Neural cell (in vitro differentiated cells): ENCODE measurements around the gene BCL2. TPM values are rescaled to one million over a fixed set of nuclear protein-coding genes. Genes with fewer than 3 reads are reported as not detected.

Experiments
- H2AFZ ChIP-seq: fragments of 200-600, 300-800 bp; sonication (generic), shearing (Covaris generic); 2 replicates; pipeline ENCODE4 v1.6.0; 2014; ENCODE audit warnings: low read depth, mild to moderate bottlenecking, antibody characterized with exemption, low read length, moderate library complexity
- H3F3A ChIP-seq: fragments of 200-600 bp; shearing (Covaris generic); 2 replicates; pipeline ENCODE4 v1.6.1; 2016; ENCODE audit warnings: mild to moderate bottlenecking, moderate library complexity, mixed read lengths, antibody characterized with exemption, low read length; ENCODE audit not compliant: insufficient read depth, poor library complexity, severe bottlenecking
- H3K27ac ChIP-seq: fragments of 200-600, 300-800 bp; sonication (generic), shearing (Covaris generic); 2 replicates; pipeline ENCODE4 v1.5.1; 2014; ENCODE audit warnings: mild to moderate bottlenecking, low read length, moderate library complexity
- H3K27me3 ChIP-seq: fragments of 300-800, 200-600 bp; sonication (generic), shearing (Covaris generic); 2 replicates; pipeline ENCODE4 v1.6.0; 2014; ENCODE audit warnings: mild to moderate bottlenecking, low read depth, low read length, moderate library complexity; ENCODE audit not compliant: insufficient read depth
- H3K36me3 ChIP-seq: fragments of 300-800, 200-600 bp; sonication (generic), shearing (Covaris generic); 2 replicates; pipeline ENCODE4 v1.5.1; 2014; ENCODE audit warnings: mild to moderate bottlenecking, antibody characterized with exemption, low read length, moderate library complexity; ENCODE audit not compliant: insufficient read depth
- H3K4me2 ChIP-seq: fragments of 300-800, 200-600 bp; sonication (generic), shearing (Covaris generic); 2 replicates; pipeline ENCODE4 v1.6.0; 2014; ENCODE audit warnings: mild to moderate bottlenecking, low read length
- H3K4me3 ChIP-seq: fragments of 300-800, 200-600 bp; sonication (generic), shearing (Covaris generic); 2 replicates; pipeline ENCODE4 v1.5.1; 2014; ENCODE audit warnings: mild to moderate bottlenecking, low read length, moderate library complexity
- H3K79me2 ChIP-seq: fragments of 200-600 bp; shearing (Covaris generic); replicated peaks from 2 replicates; pipeline ENCODE4 v1.6.0; 2014; ENCODE audit warnings: mild to moderate bottlenecking, low read length, moderate library complexity; ENCODE audit not compliant: insufficient read depth
- H3K9ac ChIP-seq: fragments of 300-800, 200-600 bp; sonication (generic), shearing (Covaris generic); 2 replicates; pipeline ENCODE4 v1.6.1; 2016; ENCODE audit warnings: mild to moderate bottlenecking, low read length, mixed read lengths
- H3K9me2 ChIP-seq: fragments of 200-600 bp; shearing (Covaris generic); 2 replicates; pipeline ENCODE4 v1.6.1; 2016; ENCODE audit warnings: mild to moderate bottlenecking, low read length, mixed read lengths; ENCODE audit not compliant: insufficient read depth
- H3K9me3 ChIP-seq: fragments of 200-600, 300-800 bp; sonication (generic), shearing (Covaris generic); 2 replicates; pipeline ENCODE4 v1.6.1; 2016; ENCODE audit warnings: mild to moderate bottlenecking, mixed run types, low read length, moderate library complexity, mixed read lengths
- H4K20me1 ChIP-seq: fragments of 200-600 bp; shearing (Covaris generic); 2 replicates; pipeline ENCODE4 v1.6.1; 2016; ENCODE audit warnings: mild to moderate bottlenecking, mixed run types; ENCODE audit not compliant: insufficient read depth
- EP300 ChIP-seq: fragments of 450-650 bp; conservative IDR thresholded peaks from 2 replicates; pipeline ENCODE4 v1.6.1; 2014; ENCODE audit warnings: antibody characterized with exemption, mild to moderate bottlenecking, moderate library complexity; ENCODE audit not compliant: poor library complexity, severe bottlenecking
- EZH2 ChIP-seq: fragments of 200-600, 300-800 bp; shearing (Covaris generic), sonication (generic); IDR thresholded peaks from 2 replicates; pipeline ENCODE4 v1.6.1; 2014; ENCODE audit warnings: antibody characterized with exemption, low read length, borderline replicate concordance, mild to moderate bottlenecking; ENCODE audit not compliant: insufficient read depth, poor library complexity, severe bottlenecking
- MXI1 ChIP-seq: fragments of 450-650 bp; conservative IDR thresholded peaks from 2 replicates; pipeline ENCODE4 v1.6.1; 2014; ENCODE audit warnings: antibody characterized with exemption, mild to moderate bottlenecking; ENCODE audit not compliant: poor library complexity, severe bottlenecking
- POLR2AphosphoS5 ChIP-seq: IDR thresholded peaks from 2 replicates; pipeline ENCODE4 v1.6.1; 2012
- RAD21 ChIP-seq: fragments of 450-650 bp; conservative IDR thresholded peaks from 2 replicates; pipeline ENCODE4 v1.6.1; 2014; ENCODE audit warnings: antibody characterized with exemption, mild to moderate bottlenecking, moderate library complexity
- SMC3 ChIP-seq: fragments of 450-650 bp; conservative IDR thresholded peaks from 2 replicates; pipeline ENCODE4 v1.6.1; 2014; ENCODE audit warnings: antibody characterized with exemption, mild to moderate bottlenecking, moderate library complexity; ENCODE audit not compliant: poor library complexity
- TAF1 ChIP-seq: IDR thresholded peaks from 2 replicates; pipeline ENCODE4 v1.6.1; 2012; ENCODE audit warnings: low read depth
- polyA plus RNA-seq: library from polyadenylated mRNA; depleted of rRNA; stranded (reverse); fragments of >200 nt; gene quantifications from 2 replicates; pipeline ENCODE4 v1.2.3, GENCODE V29; 2014
- TF ChIP-seq, protein P1 (sequence below): IDR thresholded peaks from 2 replicates; pipeline ENCODE4 v1.6.1; 2012; ENCODE audit warnings: borderline replicate concordance
- TF ChIP-seq, protein P2 (sequence below): fragments of 450-650 bp; IDR thresholded peaks from 2 replicates; pipeline ENCODE4 v1.5.1; 2014; ENCODE audit warnings: antibody characterized with exemption, mild to moderate bottlenecking, moderate library complexity; ENCODE audit not compliant: poor library complexity, severe bottlenecking

Gene BCL2
- polyA plus RNA-seq, 1 donor from 2014 or later, result 3.4 TPM

DNA sequence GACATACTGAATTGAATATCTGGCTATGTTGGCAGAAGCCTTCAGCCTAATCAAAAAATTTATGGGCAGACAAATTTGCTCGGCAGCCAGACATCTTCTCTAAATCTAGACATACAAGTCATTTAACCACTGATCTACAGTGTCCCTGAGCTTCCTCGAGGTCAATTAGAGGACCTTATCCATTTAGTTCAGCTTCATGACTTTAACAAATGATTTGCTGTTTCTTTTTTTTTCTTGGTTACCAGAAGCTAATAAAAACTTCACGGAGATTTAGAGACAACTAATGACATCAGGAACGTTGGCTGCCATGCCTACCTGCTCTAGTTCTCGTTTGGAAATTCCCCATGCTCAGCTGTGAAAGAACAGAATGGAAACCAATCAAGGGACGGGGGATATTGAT lies 223.8 kb downstream of the BCL2 start:
- no peaks in the 10 kb centered on the region for H3K9me2 ChIP-seq
- H3K9me3 ChIP-seq, result no peaks in the 10 kb centered on the region
- no peak overlapping the region for H3K9ac ChIP-seq
- H3F3A ChIP-seq, result no peaks in the 10 kb centered on the region
- no peaks in the 10 kb centered on the region for H4K20me1 ChIP-seq
- no peak overlapping the region for H3K27ac ChIP-seq
- H3K36me3 ChIP-seq, result no peaks in the 10 kb centered on the region
- no peaks in the 10 kb centered on the region for H3K27me3 ChIP-seq
- no peak for TF ChIP-seq EZH2
- no peak for TF ChIP-seq EP300
- TF ChIP-seq MXI1, result no peak
- TF ChIP-seq RAD21, result no peak
- TF ChIP-seq, protein P1, sequence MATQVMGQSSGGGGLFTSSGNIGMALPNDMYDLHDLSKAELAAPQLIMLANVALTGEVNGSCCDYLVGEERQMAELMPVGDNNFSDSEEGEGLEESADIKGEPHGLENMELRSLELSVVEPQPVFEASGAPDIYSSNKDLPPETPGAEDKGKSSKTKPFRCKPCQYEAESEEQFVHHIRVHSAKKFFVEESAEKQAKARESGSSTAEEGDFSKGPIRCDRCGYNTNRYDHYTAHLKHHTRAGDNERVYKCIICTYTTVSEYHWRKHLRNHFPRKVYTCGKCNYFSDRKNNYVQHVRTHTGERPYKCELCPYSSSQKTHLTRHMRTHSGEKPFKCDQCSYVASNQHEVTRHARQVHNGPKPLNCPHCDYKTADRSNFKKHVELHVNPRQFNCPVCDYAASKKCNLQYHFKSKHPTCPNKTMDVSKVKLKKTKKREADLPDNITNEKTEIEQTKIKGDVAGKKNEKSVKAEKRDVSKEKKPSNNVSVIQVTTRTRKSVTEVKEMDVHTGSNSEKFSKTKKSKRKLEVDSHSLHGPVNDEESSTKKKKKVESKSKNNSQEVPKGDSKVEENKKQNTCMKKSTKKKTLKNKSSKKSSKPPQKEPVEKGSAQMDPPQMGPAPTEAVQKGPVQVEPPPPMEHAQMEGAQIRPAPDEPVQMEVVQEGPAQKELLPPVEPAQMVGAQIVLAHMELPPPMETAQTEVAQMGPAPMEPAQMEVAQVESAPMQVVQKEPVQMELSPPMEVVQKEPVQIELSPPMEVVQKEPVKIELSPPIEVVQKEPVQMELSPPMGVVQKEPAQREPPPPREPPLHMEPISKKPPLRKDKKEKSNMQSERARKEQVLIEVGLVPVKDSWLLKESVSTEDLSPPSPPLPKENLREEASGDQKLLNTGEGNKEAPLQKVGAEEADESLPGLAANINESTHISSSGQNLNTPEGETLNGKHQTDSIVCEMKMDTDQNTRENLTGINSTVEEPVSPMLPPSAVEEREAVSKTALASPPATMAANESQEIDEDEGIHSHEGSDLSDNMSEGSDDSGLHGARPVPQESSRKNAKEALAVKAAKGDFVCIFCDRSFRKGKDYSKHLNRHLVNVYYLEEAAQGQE, result no peak
- TF ChIP-seq TAF1, result no peak
- H3K79me2 ChIP-seq, result no peaks in the 10 kb centered on the region
- H2AFZ ChIP-seq, result no peak overlapping the region
- H3K4me3 ChIP-seq, result no peak overlapping the region
- H3K4me2 ChIP-seq, result no peak overlapping the region

DNA sequence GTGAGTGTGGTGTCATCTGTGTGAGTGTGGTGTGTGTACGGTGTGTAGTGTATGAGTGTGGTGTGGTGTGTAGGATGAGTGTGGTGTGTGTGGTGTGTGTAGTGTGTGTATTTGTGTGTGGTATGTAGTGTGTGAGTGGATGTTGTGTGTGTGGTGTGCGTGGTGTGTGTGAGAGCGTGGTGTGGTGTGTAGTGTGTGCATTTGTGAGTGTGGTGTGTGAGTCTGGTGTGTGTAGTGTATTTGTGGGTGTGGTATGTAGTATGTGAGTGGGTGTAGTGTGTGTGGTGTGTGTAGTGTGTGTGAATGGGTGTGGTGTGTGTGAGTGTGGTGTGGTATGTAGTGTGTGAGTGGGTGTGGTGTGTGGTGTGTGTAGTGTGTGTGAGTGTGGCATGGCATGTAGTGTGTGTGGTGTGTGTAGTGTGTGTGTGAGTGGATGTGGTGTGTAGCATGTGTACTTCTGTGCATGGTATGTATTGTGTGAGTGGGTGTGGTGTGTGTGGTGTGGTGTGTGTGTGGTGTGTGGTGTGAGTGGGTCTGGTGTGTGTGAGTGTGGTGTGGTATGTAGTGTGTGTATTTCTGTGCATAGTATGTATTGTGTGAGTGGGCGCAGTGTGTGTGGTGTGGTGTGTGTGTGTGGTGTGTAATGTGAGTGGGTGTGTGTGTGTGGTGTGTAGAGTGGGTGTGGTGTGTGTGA lies 227.8 kb downstream of the BCL2 start:
- no peak overlapping the region for H2AFZ ChIP-seq

More for the DNA sequence above, 227.8 kb downstream of the BCL2 start:
- H3K27ac ChIP-seq, result no peak overlapping the region
- no peaks in the 10 kb centered on the region for H3K9me3 ChIP-seq
- H3K9ac ChIP-seq, result no peak overlapping the region
- no peak overlapping the region for H3K4me3 ChIP-seq
- H3K27me3 ChIP-seq, result no peaks in the 10 kb centered on the region
- H3K36me3 ChIP-seq, result no peaks in the 10 kb centered on the region
- no peaks in the 10 kb centered on the region for H3K9me2 ChIP-seq
- no peak overlapping the region for H3K4me2 ChIP-seq
- TF ChIP-seq, protein P1, result no peak
- no peak for TF ChIP-seq MXI1
- no peak for TF ChIP-seq TAF1
- TF ChIP-seq SMC3, result no peak
- TF ChIP-seq, protein P2, sequence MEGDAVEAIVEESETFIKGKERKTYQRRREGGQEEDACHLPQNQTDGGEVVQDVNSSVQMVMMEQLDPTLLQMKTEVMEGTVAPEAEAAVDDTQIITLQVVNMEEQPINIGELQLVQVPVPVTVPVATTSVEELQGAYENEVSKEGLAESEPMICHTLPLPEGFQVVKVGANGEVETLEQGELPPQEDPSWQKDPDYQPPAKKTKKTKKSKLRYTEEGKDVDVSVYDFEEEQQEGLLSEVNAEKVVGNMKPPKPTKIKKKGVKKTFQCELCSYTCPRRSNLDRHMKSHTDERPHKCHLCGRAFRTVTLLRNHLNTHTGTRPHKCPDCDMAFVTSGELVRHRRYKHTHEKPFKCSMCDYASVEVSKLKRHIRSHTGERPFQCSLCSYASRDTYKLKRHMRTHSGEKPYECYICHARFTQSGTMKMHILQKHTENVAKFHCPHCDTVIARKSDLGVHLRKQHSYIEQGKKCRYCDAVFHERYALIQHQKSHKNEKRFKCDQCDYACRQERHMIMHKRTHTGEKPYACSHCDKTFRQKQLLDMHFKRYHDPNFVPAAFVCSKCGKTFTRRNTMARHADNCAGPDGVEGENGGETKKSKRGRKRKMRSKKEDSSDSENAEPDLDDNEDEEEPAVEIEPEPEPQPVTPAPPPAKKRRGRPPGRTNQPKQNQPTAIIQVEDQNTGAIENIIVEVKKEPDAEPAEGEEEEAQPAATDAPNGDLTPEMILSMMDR, result no peak
- TF ChIP-seq POLR2AphosphoS5, result no peak
- TF ChIP-seq EZH2, result no peak
- no peak for TF ChIP-seq EP300
- no peaks in the 10 kb centered on the region for H3K79me2 ChIP-seq
- no peaks in the 10 kb centered on the region for H4K20me1 ChIP-seq
- no peaks in the 10 kb centered on the region for H3F3A ChIP-seq
